ENCODE results near the gene PPIE.
"Not testable (repeated sequence)": the region's sequence is repeated elsewhere in the genome, so short reads cannot be mapped to it uniquely, and the experiment has no call there.

The PPIE gene

DNA sequence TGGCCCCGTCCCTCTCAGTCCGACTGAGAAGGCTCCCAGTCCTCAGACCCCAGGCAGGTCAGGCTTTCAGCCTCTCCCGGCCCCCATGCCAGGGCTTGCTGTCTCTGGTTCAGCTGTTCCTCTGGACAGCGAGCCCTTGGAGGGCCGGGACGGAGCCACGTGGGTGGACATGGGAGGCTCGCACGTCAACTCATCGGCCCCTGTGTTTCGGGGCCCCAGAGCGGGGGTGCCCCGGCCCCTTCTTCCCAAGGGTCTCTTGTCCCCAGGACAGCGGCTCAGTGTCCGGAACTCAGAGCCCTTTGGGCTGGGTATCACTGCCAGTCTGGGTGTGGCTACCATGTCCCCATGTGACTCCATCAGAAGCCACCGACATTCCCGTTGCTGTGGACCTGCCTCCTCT is 39.2 kb downstream of the PPIE start:
- not testable (repeated sequence) for DNase-seq (ENCODE audit: low read depth)

- DNase-seq (ENCODE audit: low read depth), result not testable (repeated sequence)
Observed at GRCh38 chr1:39778463-39779099, 39.9 kb downstream of the PPIE start.

- DNase-seq (ENCODE audit: low read depth), result no peak
Observed at GRCh38 chr1:39779137-39779536, 40.5 kb downstream of the PPIE start.

DNA sequence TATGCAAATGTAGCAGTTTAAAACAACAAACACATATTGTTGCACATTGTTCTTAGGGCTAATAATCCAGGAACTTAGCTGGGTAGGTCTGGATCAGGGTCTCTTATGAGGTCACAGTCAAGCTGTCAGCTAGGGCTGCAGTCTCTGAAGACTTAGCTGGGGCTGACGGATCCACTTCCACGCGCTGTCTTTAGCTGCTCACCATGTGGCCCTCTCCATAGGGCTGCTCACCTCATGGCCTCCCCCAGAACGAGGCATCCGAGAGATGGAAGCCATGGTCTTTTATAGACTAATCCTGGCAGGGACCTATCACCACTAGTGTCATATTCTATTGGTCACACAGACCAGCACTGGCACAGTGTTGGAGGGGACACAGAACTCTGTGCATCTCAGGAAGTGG is 41.1 kb downstream of the PPIE start:
- no peak for DNase-seq (ENCODE audit: low read depth)

GRCh38 chr1:39781349-39781715 is 42.6 kb downstream of the PPIE start:
- no peak for DNase-seq (ENCODE audit: low read depth)

DNA sequence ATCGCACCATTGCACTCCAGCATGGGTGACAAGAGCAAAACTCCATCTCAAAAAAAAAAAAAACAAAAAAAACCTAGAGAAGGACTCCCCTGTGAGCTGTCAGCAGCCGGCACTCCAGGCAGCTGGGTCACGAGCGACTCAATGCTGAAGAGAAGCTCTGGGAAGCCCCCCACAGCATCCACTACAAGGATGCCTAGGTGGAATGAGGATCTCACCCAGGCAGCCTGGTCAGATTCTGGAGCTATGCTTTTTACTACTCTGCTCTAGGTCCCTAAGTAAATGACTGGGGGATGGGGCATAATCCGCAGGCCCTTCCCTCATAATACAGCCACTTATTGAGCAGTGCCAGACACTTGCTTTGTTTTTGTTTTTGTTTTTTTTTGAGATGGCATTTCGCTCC is 43.4 kb downstream of the PPIE start:
- no peak for DNase-seq (ENCODE audit: low read depth)

DNA sequence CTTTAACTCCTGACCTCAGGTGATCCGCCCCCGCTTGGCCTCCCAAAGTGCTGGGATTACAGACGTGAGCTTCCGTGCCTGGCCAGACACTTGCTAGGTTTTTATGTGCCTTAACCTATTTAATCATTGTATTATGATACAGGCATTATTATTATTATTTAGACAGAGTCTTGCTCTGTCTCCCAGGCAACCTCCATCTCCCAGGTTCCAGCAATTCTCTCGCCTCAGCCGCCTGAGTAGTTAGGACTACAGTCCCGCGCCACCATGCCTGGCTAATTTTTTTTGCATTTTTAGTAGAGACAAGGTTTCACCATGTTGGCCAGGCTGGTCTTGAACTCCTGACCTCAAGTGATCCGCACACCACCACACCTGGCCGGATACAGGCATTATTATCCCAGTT is 44.0 kb downstream of the PPIE start:
- not testable (repeated sequence) for DNase-seq (ENCODE audit: low read depth)

DNA sequence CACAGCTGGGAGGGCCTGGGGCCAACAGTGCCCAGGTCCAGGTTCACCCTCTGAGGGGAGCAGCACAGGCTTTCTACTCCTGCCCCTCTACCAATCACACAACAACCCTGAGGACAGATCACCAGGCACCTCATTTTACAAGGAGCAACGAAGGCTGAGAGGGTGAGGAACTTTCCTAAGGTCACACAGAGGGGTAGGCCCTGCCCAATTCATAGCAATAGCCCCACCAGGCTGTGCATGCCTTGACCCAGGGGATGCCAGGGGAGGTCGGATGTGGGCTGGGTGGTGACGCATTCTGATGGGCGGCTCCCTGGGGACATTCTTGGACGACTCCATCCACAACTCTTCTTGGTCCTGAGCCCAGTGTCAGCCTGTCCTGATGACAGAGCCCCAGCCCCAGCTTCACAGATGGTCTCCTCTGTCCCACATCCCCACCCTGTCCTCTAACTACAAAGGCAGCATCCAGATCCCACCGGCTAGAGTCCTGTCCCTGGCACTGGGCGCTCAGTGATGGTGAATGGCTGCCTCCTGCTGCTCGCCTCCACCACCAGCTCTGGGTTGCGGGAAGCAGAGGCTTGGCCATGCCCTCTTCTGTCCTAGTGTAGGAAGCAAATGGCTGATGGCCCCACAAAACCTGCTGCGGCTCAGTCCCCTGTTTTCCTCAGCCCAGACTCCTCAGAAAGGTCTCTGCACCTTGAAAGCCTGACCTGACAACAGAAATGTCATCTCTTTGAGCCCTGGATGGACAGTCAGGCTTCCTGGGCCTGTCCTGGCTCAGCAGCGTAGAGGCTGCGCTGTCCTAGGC is 47.8 kb downstream of the PPIE start:
- not testable (repeated sequence) for DNase-seq (ENCODE audit: low read depth)

GRCh38 chr1:39787108-39787375 is 48.4 kb downstream of the PPIE start:
- not testable (repeated sequence) for DNase-seq (ENCODE audit: low read depth)

- no peak for DNase-seq (ENCODE audit: low read depth)
Observed at GRCh38 chr1:39787468-39787867, 48.8 kb downstream of the PPIE start.

- DNase-seq (ENCODE audit: low read depth), result not testable (repeated sequence)
Observed at GRCh38 chr1:39787964-39788363, 49.3 kb downstream of the PPIE start.

DNA sequence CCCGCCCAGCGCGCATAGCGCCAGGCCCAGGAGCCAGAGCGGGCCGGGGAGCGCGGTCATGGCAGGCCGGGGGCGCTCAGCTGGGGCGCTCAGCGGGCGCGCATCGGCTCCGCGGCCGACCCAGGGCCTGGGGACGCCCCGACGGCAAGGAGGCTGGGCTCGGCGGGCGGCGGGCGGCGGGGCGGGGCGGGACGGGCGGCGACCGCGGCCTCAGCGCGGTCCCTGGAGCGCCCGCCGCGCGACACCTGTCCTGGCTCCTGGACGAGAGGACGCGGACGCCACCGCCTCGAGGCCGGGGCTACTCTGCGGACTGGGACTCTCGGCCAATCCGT is 49.7 kb downstream of the PPIE start:
- no peak for DNase-seq (ENCODE audit: low read depth)

GRCh38 chr1:39788758-39789570 is 50.3 kb downstream of the PPIE start, which contains the start of gene BMP8B:
BMP8B (minus strand) TSS chr1:39788865; CDS start chr1:39788485, 380 bp downstream.
- DNase-seq (ENCODE audit: low read depth), result peak; percentile 49

- DNase-seq (ENCODE audit: low read depth), result no peak
Observed at GRCh38 chr1:39789571-39790110, 51.0 kb downstream of the PPIE start.

DNA sequence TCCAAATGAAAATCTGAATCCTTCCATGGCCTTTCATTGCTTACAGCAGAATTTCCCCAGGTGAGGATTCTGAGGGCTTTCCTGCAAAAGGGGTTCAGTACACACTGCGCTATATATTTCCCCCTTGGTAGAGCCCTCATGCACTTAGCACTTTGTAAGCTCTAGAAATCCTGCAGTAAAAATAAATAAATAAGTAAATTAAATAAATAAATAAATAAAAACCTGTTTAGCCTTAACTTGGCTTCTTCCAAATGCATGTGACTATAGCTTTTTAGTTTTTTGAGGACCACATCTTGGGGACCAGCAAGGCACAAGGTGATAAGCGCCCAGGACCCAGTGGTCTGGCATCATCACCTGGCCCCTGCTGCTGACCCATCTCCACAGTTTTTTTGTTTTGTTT is 53.2 kb downstream of the PPIE start:
- DNase-seq (ENCODE audit: low read depth), result no peak

DNA sequence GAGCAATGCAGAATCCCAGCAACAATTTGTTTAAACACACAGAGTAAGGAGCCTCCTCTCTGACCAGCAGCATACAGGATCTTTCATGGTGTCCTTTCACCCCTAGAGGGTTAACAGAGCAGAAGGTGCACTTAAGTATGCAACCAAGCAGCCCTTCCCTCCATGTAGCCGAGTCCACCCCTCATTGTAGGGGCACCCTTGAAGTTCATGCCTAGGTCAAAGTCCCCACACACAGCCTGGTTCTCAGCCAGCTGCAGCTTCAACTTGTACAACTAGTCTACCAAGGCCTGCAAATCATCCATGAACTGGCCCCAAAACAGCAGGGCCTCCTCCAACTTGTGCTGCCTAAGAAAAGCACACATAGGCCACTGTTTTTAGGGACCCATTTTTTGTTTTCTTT is 57.0 kb downstream of the PPIE start:
- DNase-seq (ENCODE audit: low read depth), result no peak

GRCh38 chr1:39798859-39799769 is 60.4 kb downstream of the PPIE start:
- peak; percentile 80 for DNase-seq (ENCODE audit: low read depth)

DNA sequence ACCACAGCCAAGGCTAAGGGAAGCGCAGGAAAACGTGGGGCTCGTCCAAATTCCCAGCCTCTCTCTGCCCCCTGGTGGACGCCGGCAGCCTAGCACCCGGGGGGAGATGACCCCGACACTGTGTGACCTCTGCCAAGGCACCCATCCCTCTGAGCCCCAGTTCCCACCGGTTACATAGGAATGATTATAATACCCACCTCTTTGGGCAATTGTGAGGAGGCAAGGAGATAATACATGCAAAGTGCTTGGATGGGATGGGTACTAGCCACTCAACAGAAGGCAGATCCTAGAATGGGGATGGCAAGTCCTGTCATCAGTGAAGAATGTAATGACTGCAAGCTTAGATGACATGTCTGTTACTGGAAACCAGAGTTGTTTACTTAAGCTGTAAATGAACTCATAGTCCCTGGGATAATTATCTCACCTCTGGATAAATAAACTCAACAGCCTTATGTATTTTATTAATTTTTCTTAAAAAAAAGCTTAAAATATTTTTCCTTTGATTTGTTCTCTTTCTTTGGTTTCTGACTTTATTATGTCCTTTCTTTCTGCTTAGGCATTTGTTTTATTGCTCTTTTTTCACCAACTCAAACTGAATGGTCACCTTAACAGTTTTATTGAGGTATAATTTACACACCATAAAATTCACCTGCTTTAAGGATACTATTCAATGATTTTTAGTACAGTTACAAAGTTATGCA is 61.2 kb downstream of the PPIE start:
- DNase-seq (ENCODE audit: low read depth), result peak; percentile 60

GRCh38 chr1:39800471-39800835 is 61.8 kb downstream of the PPIE start:
- DNase-seq (ENCODE audit: low read depth), result no peak

- DNase-seq (ENCODE audit: low read depth), result no peak
Observed at GRCh38 chr1:39802496-39803260, 64.0 kb downstream of the PPIE start.
